ENCODE measurements around the gene CARHSP1.
"Not testable (repeated sequence)": the region's sequence is repeated elsewhere in the genome, so short reads cannot be mapped to it uniquely, and the experiment has no call there.

CARHSP1 gene

DNA sequence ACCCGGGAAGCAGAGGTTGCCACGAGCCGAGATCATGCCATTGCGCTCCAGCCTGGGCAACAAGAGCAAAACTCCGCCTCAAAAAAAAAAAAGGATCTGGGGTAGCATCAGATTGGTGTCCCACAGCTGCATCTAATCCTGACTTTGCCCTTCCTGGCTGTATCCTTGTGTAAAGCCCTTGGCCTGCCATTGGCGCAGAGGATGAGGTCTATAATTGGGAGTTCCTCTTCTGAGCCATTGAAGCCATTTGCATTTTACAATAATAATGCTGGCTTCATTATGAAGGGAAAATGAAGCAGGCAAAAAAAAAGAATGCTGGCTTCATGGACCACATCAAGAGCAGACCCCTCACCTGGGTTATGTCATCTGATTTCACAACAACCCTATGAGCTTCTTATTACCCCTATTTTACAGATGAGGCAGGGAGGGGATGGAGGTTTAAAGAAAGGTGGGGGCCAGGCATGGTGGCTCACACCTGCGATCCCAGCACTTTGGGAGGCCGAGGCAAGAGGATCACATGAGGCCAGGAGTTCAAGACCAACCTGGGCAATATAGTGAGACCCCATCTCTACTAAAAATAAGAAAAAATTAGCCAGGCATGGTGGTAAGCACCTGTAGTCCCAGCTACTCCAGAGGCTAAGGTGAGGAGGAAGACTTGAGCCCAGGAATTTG lies 12.2 kb upstream of the CARHSP1 start:
- no peak overlapping the region for H3K14ac ChIP-seq (ENCODE audit: low read length in 2 of 2)
- peak overlapping the region; percentile 25 for H2AK5ac ChIP-seq (ENCODE audit: low read length, severe bottlenecking)
- no peak overlapping the region for H2BK12ac ChIP-seq (ENCODE audit: low read length in 2 of 2)
- H3K79me1 ChIP-seq (replicated peaks; ENCODE audit: low read length, poor library complexity, severe bottlenecking), result peaks cover 3% of the 10 kb centered on the region
- no peak overlapping the region for H3K9ac ChIP-seq (ENCODE audit: low read length)
- no peak for DNase-seq
- no peak overlapping the region for H2AFZ ChIP-seq (ENCODE audit: low read depth, low read length)
- no peaks in the 10 kb centered on the region for H3K27me3 ChIP-seq (ENCODE audit: control insufficient read depth in 1 of 2, insufficient read depth in 1 of 2, low read length in 2 of 2)
- H3K36me3 ChIP-seq (ENCODE audit: control insufficient read depth in 1 of 2, insufficient read depth in 2 of 2, low read depth in 1 of 2, low read length in 2 of 2), result no peaks in the 10 kb centered on the region
- H2BK15ac ChIP-seq (ENCODE audit: low read depth, poor library complexity, severe bottlenecking), result no peak overlapping the region
- no peaks in the 10 kb centered on the region for H3K9me3 ChIP-seq (ENCODE audit: control insufficient read depth, low read length)
- no peak overlapping the region for H3K4me3 ChIP-seq (ENCODE audit: insufficient read depth in 1 of 2, low read depth in 1 of 2, low read length in 2 of 2)
- H3K23ac ChIP-seq (ENCODE audit: low read length in 2 of 2), result no peak overlapping the region
- no peak overlapping the region for H3K18ac ChIP-seq (ENCODE audit: low read depth in 1 of 2, low read length in 2 of 2)
- 97% methylated on average over 8 of the region's 8 CpGs for WGBS
- H3K27ac ChIP-seq (ENCODE audit: low read length, poor library complexity, severe bottlenecking), result no peak overlapping the region
- H2BK5ac ChIP-seq (ENCODE audit: low read depth, low read length, poor library complexity, severe bottlenecking), result no peak overlapping the region
- peaks cover 35% of the 10 kb centered on the region for H3K4me1 ChIP-seq (ENCODE audit: control insufficient read depth, insufficient read depth, low read depth, low read length)
- no peak overlapping the region for H4K91ac ChIP-seq (ENCODE audit: low read length)
- no peak overlapping the region for H3K4me2 ChIP-seq (ENCODE audit: low read length, poor library complexity, severe bottlenecking)
- H3K4ac ChIP-seq (ENCODE audit: low read depth in 1 of 2, low read length in 2 of 2), result no peak overlapping the region
- H2BK120ac ChIP-seq (ENCODE audit: low read depth, low read length), result no peak overlapping the region
- no peak overlapping the region for H4K8ac ChIP-seq (ENCODE audit: low read length)

DNA sequence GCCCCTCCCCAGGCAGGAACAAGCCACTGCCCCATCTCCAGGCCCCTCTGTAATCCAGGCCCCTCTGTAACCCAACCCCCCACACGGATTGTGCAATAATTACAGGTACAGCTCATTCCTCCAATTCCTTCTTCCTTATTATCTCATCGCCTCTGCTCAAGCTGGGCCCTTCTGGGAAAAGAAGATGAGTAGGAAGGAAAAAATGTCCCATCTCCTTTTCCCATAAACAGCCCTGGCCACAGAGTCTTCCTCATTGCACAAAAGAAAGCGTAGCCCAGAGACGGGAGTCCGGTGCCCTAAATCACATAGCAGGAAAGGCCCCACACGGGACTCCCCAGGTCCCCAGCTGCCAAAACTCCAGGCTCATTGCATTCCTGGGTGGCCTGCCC lies 9.7 kb upstream of the CARHSP1 start:
- Histone ChIP-seq H2BK5ac (ENCODE audit: low read depth, low read length, poor library complexity, severe bottlenecking) (no peak overlapping the region), H3K36me3 (ENCODE audit: control insufficient read depth in 1 of 2, insufficient read depth in 2 of 2, low read depth in 1 of 2, low read length in 2 of 2) (no peaks in the 10 kb centered on the region), H3K9ac (ENCODE audit: low read length) (peak overlapping the region; percentile 61), H4K91ac (ENCODE audit: low read length) (peak overlapping the region; percentile 55), H3K18ac (ENCODE audit: low read depth in 1 of 2, low read length in 2 of 2) (peak overlapping the region; percentile 46 to 95), H2BK120ac (ENCODE audit: low read depth, low read length) (peak overlapping the region; percentile 75), H2BK12ac (ENCODE audit: low read length in 2 of 2) (peak overlapping the region in 1 of 2 experiments; percentile 99), H2AK5ac (ENCODE audit: low read length, severe bottlenecking) (peak overlapping the region; percentile 88), H3K9me3 (ENCODE audit: control insufficient read depth, low read length) (no peaks in the 10 kb centered on the region), H3K4ac (ENCODE audit: low read depth in 1 of 2, low read length in 2 of 2) (peak overlapping the region in 1 of 2 experiments; percentile 71), H3K27ac (ENCODE audit: low read length, poor library complexity, severe bottlenecking) (peak overlapping the region; percentile 93), H3K79me1 (replicated peaks; ENCODE audit: low read length, poor library complexity, severe bottlenecking) (peaks cover 3% of the 10 kb centered on the region), H2BK15ac (ENCODE audit: low read depth, poor library complexity, severe bottlenecking) (no peak overlapping the region), H3K14ac (ENCODE audit: low read length in 2 of 2) (peak overlapping the region in 1 of 2 experiments; percentile 53), H3K4me2 (ENCODE audit: low read length, poor library complexity, severe bottlenecking) (no peak overlapping the region), H3K27me3 (ENCODE audit: control insufficient read depth in 1 of 2, insufficient read depth in 1 of 2, low read length in 2 of 2) (no peaks in the 10 kb centered on the region), H3K4me1 (ENCODE audit: control insufficient read depth, insufficient read depth, low read depth, low read length) (peaks cover 18% of the 10 kb centered on the region), H2AFZ (ENCODE audit: low read depth, low read length) (no peak overlapping the region), H3K4me3 (ENCODE audit: insufficient read depth in 1 of 2, low read depth in 1 of 2, low read length in 2 of 2) (no peak overlapping the region), H3K23ac (ENCODE audit: low read length in 2 of 2) (no peak overlapping the region), H4K8ac (ENCODE audit: low read length) (peak overlapping the region; percentile 41)
- peak; percentile 95 for DNase-seq
- 1% methylated on average over 6 of the region's 6 CpGs for WGBS

DNA sequence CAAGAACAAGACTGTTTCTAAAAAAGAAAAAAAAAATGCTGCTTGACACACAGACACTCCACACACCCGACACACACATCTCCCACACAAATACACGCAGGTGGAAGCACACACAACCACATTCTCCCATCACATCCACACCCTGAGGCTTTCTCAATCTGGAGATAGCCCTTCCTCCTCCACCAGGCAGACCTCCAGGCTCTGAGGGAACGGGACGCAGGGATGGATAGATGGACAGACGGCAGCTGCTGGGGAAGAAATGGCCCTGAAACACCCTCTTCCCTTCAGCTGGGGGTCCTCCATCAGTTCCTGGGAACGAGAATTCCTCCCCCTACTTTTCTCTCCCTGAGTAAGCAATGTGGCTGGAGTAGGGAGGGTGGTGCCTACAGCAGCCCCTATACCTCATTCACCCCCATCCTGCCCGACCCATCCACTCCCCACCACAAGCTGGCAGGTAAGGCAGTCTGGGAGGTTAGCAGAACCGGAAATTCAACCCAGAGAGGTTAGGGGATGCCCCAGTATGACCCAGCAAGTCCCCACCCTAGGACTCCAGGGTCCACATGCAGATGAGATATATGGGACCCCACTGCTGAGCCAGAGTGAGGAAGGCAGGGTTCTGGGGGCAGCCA lies 9.2 kb upstream of the CARHSP1 start:
- Histone ChIP-seq H3K9ac (ENCODE audit: low read length) (no peak overlapping the region), H3K4me1 (ENCODE audit: control insufficient read depth, insufficient read depth, low read depth, low read length) (peaks cover 18% of the 10 kb centered on the region), H2BK15ac (ENCODE audit: low read depth, poor library complexity, severe bottlenecking) (no peak overlapping the region), H3K4me3 (ENCODE audit: insufficient read depth in 1 of 2, low read depth in 1 of 2, low read length in 2 of 2) (no peak overlapping the region), H2AK5ac (ENCODE audit: low read length, severe bottlenecking) (peak overlapping the region; percentile 88), H3K23ac (ENCODE audit: low read length in 2 of 2) (no peak overlapping the region), H2BK5ac (ENCODE audit: low read depth, low read length, poor library complexity, severe bottlenecking) (peak overlapping the region; percentile 45), H3K9me3 (ENCODE audit: control insufficient read depth, low read length) (no peaks in the 10 kb centered on the region), H3K36me3 (ENCODE audit: control insufficient read depth in 1 of 2, insufficient read depth in 2 of 2, low read depth in 1 of 2, low read length in 2 of 2) (no peaks in the 10 kb centered on the region), H3K4me2 (ENCODE audit: low read length, poor library complexity, severe bottlenecking) (no peak overlapping the region), H4K91ac (ENCODE audit: low read length) (peak overlapping the region; percentile 55), H3K4ac (ENCODE audit: low read depth in 1 of 2, low read length in 2 of 2) (peak overlapping the region in 1 of 2 experiments; percentile 87), H2BK12ac (ENCODE audit: low read length in 2 of 2) (peak overlapping the region in 1 of 2 experiments; percentile 99), H3K14ac (ENCODE audit: low read length in 2 of 2) (peak overlapping the region in 1 of 2 experiments; percentile 92), H3K27me3 (ENCODE audit: control insufficient read depth in 1 of 2, insufficient read depth in 1 of 2, low read length in 2 of 2) (no peaks in the 10 kb centered on the region), H3K79me1 (replicated peaks; ENCODE audit: low read length, poor library complexity, severe bottlenecking) (peaks cover 1% of the 10 kb centered on the region), H4K8ac (ENCODE audit: low read length) (peak overlapping the region; percentile 41), H3K18ac (ENCODE audit: low read depth in 1 of 2, low read length in 2 of 2) (peak overlapping the region; percentile 46 to 95), H3K27ac (ENCODE audit: low read length, poor library complexity, severe bottlenecking) (peak overlapping the region; percentile 93), H2AFZ (ENCODE audit: low read depth, low read length) (no peak overlapping the region), H2BK120ac (ENCODE audit: low read depth, low read length) (peak overlapping the region; percentile 75)
- 74% methylated on average over 6 of the region's 8 CpGs for WGBS
- no peak for DNase-seq

DNA sequence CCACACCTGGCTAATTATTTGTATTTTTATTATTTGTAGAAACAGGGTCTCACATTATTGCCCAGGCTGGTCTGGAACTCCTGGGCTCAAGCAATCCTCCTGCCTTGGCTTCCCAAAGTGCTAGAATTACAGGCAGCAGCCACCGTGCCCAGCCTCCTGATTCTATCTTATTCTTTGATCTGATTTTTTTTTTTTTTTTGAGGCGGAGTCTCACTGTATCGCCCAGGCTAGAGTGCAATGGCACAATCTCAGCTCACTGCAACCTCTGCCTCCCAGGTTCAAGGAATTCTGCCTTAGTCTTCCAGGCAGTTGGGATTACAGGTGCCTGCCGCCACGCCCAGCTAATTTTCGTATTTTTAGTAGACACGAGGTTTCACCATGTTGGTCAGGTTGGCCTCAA lies 6.5 kb upstream of the CARHSP1 start:
- not testable (repeated sequence) for H2BK15ac ChIP-seq (ENCODE audit: low read depth, poor library complexity, severe bottlenecking); H2AK5ac ChIP-seq (ENCODE audit: low read length, severe bottlenecking); H2AFZ ChIP-seq (ENCODE audit: low read depth, low read length); H3K4me2 ChIP-seq (ENCODE audit: low read length, poor library complexity, severe bottlenecking); H3K9ac ChIP-seq (ENCODE audit: low read length); H2BK120ac ChIP-seq (ENCODE audit: low read depth, low read length); H3K27me3 ChIP-seq (ENCODE audit: control insufficient read depth in 1 of 2, insufficient read depth in 1 of 2, low read length in 2 of 2); H4K8ac ChIP-seq (ENCODE audit: low read length); H3K4me3 ChIP-seq (ENCODE audit: insufficient read depth in 1 of 2, low read depth in 1 of 2, low read length in 2 of 2); H3K79me1 ChIP-seq (replicated peaks; ENCODE audit: low read length, poor library complexity, severe bottlenecking); H3K27ac ChIP-seq (ENCODE audit: low read length, poor library complexity, severe bottlenecking); H3K18ac ChIP-seq (ENCODE audit: low read depth in 1 of 2, low read length in 2 of 2); H3K36me3 ChIP-seq (ENCODE audit: control insufficient read depth in 1 of 2, insufficient read depth in 2 of 2, low read depth in 1 of 2, low read length in 2 of 2); DNase-seq; H3K9me3 ChIP-seq (ENCODE audit: control insufficient read depth, low read length); H3K4ac ChIP-seq (ENCODE audit: low read depth in 1 of 2, low read length in 2 of 2); H3K23ac ChIP-seq (ENCODE audit: low read length in 2 of 2); H4K91ac ChIP-seq (ENCODE audit: low read length); H2BK12ac ChIP-seq (ENCODE audit: low read length in 2 of 2); H2BK5ac ChIP-seq (ENCODE audit: low read depth, low read length, poor library complexity, severe bottlenecking); H3K14ac ChIP-seq (ENCODE audit: low read length in 2 of 2)
- peaks cover 22% of the 10 kb centered on the region for H3K4me1 ChIP-seq (ENCODE audit: control insufficient read depth, insufficient read depth, low read depth, low read length)
- 77% methylated on average over 7 of the region's 7 CpGs for WGBS

Measured in mesenchymal stem cell (in vitro differentiated cells and primary cell).